Liver (tissue), 9 donors: ENCODE measurements around the gene SIMC1. TPM values are rescaled to one million over a fixed set of nuclear protein-coding genes. Genes with fewer than 3 reads are reported as not detected.

Experiments used
- DNase-seq: peaks from one replicate; pipeline ENCODE4 v3.0.0-alpha.2; 2017; ENCODE audit warnings: low spot score
- H3K27ac ChIP-seq, 2 donors: one replicate each; pipeline ENCODE4 v1.7.0; 2013; ENCODE audit warnings: inconsistent platforms in 2 of 2, low read length in 2 of 2, control low read depth in 1 of 2, low read depth in 1 of 2, mild to moderate bottlenecking in 1 of 2
- H3K27me3 ChIP-seq, 4 donors: one replicate each; pipeline versions ENCODE4 v1.6.1 to v1.7.0; 2013; ENCODE audit warnings: low read length in 3 of 4, inconsistent platforms in 1 of 4, mild to moderate bottlenecking in 1 of 4, moderate library complexity in 1 of 4; ENCODE audit not compliant: control insufficient read depth in 4 of 4, insufficient read depth in 4 of 4
- H3K36me3 ChIP-seq, 4 donors: one replicate each; pipeline versions ENCODE4 v1.6.1 to v1.7.0; 2013; ENCODE audit warnings: low read length in 3 of 4, mild to moderate bottlenecking in 3 of 4, low read depth in 1 of 4, moderate library complexity in 1 of 4; ENCODE audit not compliant: control insufficient read depth in 4 of 4, insufficient read depth in 3 of 4
- H3K4me1 ChIP-seq, 4 donors: one replicate each; pipeline versions ENCODE4 v1.6.1 to v1.7.0; 2013; ENCODE audit warnings: low read length in 3 of 4, mild to moderate bottlenecking in 3 of 4, moderate library complexity in 1 of 4; ENCODE audit not compliant: control insufficient read depth in 4 of 4, insufficient read depth in 4 of 4
- H3K4me3 ChIP-seq, 3 donors: one replicate each; pipeline versions ENCODE4 v1.6.1 to v1.7.0; 2013; ENCODE audit warnings: low read length in 3 of 3, control low read depth in 1 of 3, low read depth in 1 of 3, mild to moderate bottlenecking in 1 of 3
- H3K9ac ChIP-seq, 2 donors: one replicate each; pipeline ENCODE4 v1.7.0; 2013; ENCODE audit warnings: low read length in 2 of 2, mild to moderate bottlenecking in 2 of 2, moderate library complexity in 2 of 2, control low read depth in 1 of 2, low read depth in 1 of 2
- H3K9me3 ChIP-seq, 4 donors: one replicate each; pipeline versions ENCODE4 v1.6.1 to v1.7.0; 2013; ENCODE audit warnings: low read length in 3 of 4; ENCODE audit not compliant: control insufficient read depth in 4 of 4
- CTCF ChIP-seq: fragments of 150-350 bp; IDR thresholded peaks from 2 replicates; pipeline ENCODE4 v1.5.1; 2017; ENCODE audit warnings: improper control_type of control experiment, low read depth, low read length; ENCODE audit not compliant: missing input control
- EGR1 ChIP-seq, 2 donors: IDR thresholded peaks; 2 replicates each; pipeline ENCODE4 v1.6.1; 2016 to 2018; ENCODE audit warnings: antibody characterized with exemption in 2 of 2, low read depth in 2 of 2
- FOXA1 ChIP-seq: IDR thresholded peaks from 2 replicates; pipeline ENCODE4 v1.6.1; 2016; ENCODE audit warnings: antibody characterized with exemption
- FOXA2 ChIP-seq: IDR thresholded peaks from 2 replicates; pipeline ENCODE4 v1.6.1; 2016; ENCODE audit warnings: antibody characterized with exemption
- GABPA ChIP-seq, 2 donors: IDR thresholded peaks in 1 of 2; conservative IDR thresholded peaks in 1 of 2; 2 replicates each; pipeline ENCODE4 v1.6.1; 2016; ENCODE audit warnings: antibody characterized with exemption in 2 of 2, mild to moderate bottlenecking in 1 of 2, moderate library complexity in 1 of 2
- HNF4A ChIP-seq, 2 donors: conservative IDR thresholded peaks; 2 replicates each; pipeline ENCODE4 v1.6.1; 2016; ENCODE audit warnings: antibody characterized with exemption in 2 of 2, mild to moderate bottlenecking in 2 of 2
- HNF4G ChIP-seq: IDR thresholded peaks from 2 replicates; pipeline ENCODE4 v1.6.1; 2016; ENCODE audit warnings: antibody characterized with exemption
- JUND ChIP-seq, 2 donors: IDR thresholded peaks; 2 replicates each; pipeline ENCODE4 v1.6.1; 2016; ENCODE audit warnings: antibody characterized with exemption in 2 of 2
- MAX ChIP-seq: IDR thresholded peaks from 2 replicates; pipeline ENCODE4 v1.6.1; 2016; ENCODE audit warnings: antibody characterized with exemption
- NR2F2 ChIP-seq: IDR thresholded peaks from 2 replicates; pipeline ENCODE4 v1.6.1; 2016; ENCODE audit warnings: antibody characterized with exemption
- RAD21 ChIP-seq, 2 donors: IDR thresholded peaks; 2 replicates each; pipeline ENCODE4 v1.6.1; 2016; ENCODE audit warnings: antibody characterized with exemption in 2 of 2, mild to moderate bottlenecking in 2 of 2
- RXRA ChIP-seq, 2 donors: IDR thresholded peaks; 2 replicates each; pipeline ENCODE4 v1.6.1; 2017 to 2018; ENCODE audit warnings: antibody characterized with exemption in 2 of 2, mild to moderate bottlenecking in 1 of 2
- SP1 ChIP-seq: IDR thresholded peaks from 2 replicates; pipeline ENCODE4 v1.6.1; 2018; ENCODE audit warnings: antibody characterized with exemption, mild to moderate bottlenecking
- TAF1 ChIP-seq: conservative IDR thresholded peaks from 2 replicates; pipeline ENCODE4 v1.6.1; 2016; ENCODE audit warnings: antibody characterized with exemption, mild to moderate bottlenecking
- YY1 ChIP-seq: IDR thresholded peaks from 2 replicates; pipeline ENCODE4 v1.6.1; 2016; ENCODE audit warnings: antibody characterized with exemption, mild to moderate bottlenecking
- WGBS: extraction: QIAGEN DNeasy Blood & Tissue Kit; methylation state at CpG from one replicate; pipeline ENCODE4 v1.1.7; 2013; 5-methylcytosine and 5-hydroxymethylcytosine counted together
- polyA plus RNA-seq, 2 donors: library from polyadenylated mRNA; stranded (reverse) in 1 of 2; unstranded in 1 of 2; fragments of 200-250 nt in 1 of 2; fragments of >200 nt in 1 of 2; fragmentation: Nextera tagmentation in 1 of 2; extraction: Ambion mirVana in 1 of 2; gene quantifications; one replicate each; pipeline versions ENCODE4 v1.2.1 to v1.2.3, GENCODE V29; 2013 to 2015
- total RNA-seq, 2 donors: library from RNA; depleted of rRNA; stranded (reverse); fragments of >200 nt; gene quantifications; one replicate each; pipeline ENCODE4 v1.2.3, GENCODE V29; 2014
- TF ChIP-seq, protein P1 (sequence below): IDR thresholded peaks from 2 replicates; pipeline ENCODE4 v1.6.1; 2016; ENCODE audit warnings: antibody characterized with exemption
- TF ChIP-seq, protein P2 (sequence below): IDR thresholded peaks from 2 replicates; pipeline ENCODE4 v1.6.1; 2016; ENCODE audit warnings: antibody characterized with exemption, mild to moderate bottlenecking
- TF ChIP-seq, protein P3 (sequence below): IDR thresholded peaks from 2 replicates; pipeline ENCODE4 v1.6.1; 2016; ENCODE audit warnings: antibody characterized with exemption
- donor health status: healthy.
- donor health status: healthy.
- donor health status: healthy.
- donor health status: healthy.
- donor health status: healthy.

SIMC1 gene
- total and polyA plus RNA-seq, 4 donors, result 2.5 to 8.9 (median 6.2) TPM

GRCh38 chr5:176365351-176366231 is 127.4 kb downstream of the SIMC1 start, which contains the start of gene ARL10:
Gene ARL10 (plus strand): TSS chr5:176365487. CDS start chr5:176365564, 77 bp downstream.
- no peaks in the 10 kb centered on the region for H3K36me3 ChIP-seq
- no peaks in the 10 kb centered on the region for H3K27me3 ChIP-seq
- H3K4me3 ChIP-seq, result peak within 1 kb of the TSS; percentile 72 to 80 (median 80)
- H3K4me1 ChIP-seq, result peaks cover 5 to 22% (median 11%) of the 10 kb centered on the region in 4 donors
- H3K9ac ChIP-seq, result peak within 1 kb of the TSS; percentile 30 to 45
- H3K9me3 ChIP-seq, result no peaks in the 10 kb centered on the region
- TF ChIP-seq HNF4A (conservative IDR thresholded peaks at IDR 0.05) (no peak), TAF1 (no peak), RAD21 (IDR thresholded peaks at IDR 0.05) (no peak), RXRA (IDR thresholded peaks at IDR 0.05) (no peak), NR2F2 (no peak)
- WGBS, result 5% methylated on average over 108 of the region's 108 CpGs
- H3K27ac ChIP-seq, result no peak within 1 kb of the TSS
- peak; percentile 42 for DNase-seq

DNA sequence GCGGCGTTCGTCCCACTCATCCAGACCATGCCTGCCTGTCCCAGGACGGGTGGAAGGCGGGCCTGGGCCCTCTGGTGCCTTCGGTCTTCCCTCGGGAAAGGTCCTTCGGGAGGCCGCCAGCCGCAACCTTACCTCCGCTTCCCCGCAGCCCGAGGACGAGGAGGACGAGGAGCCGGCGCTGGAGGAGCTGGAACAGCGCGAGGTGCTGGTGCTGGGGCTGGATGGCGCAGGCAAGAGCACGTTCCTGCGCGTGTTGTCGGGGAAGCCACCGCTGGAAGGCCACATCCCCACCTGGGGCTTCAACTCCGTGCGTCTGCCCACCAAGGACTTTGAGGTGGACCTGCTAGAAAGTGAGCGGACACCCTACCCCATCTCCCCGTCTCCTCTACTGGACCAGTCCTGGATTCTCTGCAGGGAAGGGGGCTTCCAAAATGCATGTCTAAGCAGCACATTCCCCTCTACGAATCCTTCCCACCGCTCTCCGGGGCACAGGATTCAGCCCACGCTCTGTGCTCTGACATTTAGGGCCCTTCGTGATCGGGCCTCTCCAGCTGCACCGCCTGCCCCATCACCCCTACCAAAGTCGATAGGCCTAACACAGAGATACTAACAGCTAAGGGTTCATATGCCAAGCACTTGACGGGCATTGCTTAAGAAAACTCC is 128.1 kb downstream of the SIMC1 start:
- Histone ChIP-seq H3K27ac (no peak overlapping the region), H3K9me3 (no peaks in the 10 kb centered on the region), H3K4me1 (peaks cover 5 to 22% (median 11%) of the 10 kb centered on the region in 4 donors), H3K4me3 (peak overlapping the region in 1 of 3 donors; percentile 80), H3K36me3 (no peaks in the 10 kb centered on the region), H3K9ac (no peak overlapping the region), H3K27me3 (no peaks in the 10 kb centered on the region)
- 75% methylated on average over 38 of the region's 38 CpGs for WGBS
- no peak for TF ChIP-seq RXRA (IDR thresholded peaks at IDR 0.05)
- TF ChIP-seq GABPA (IDR thresholded peaks at IDR 0.05 in 1 of 2, conservative IDR thresholded peaks at IDR 0.05 in 1 of 2), result no peak
- TF ChIP-seq, protein P1, sequence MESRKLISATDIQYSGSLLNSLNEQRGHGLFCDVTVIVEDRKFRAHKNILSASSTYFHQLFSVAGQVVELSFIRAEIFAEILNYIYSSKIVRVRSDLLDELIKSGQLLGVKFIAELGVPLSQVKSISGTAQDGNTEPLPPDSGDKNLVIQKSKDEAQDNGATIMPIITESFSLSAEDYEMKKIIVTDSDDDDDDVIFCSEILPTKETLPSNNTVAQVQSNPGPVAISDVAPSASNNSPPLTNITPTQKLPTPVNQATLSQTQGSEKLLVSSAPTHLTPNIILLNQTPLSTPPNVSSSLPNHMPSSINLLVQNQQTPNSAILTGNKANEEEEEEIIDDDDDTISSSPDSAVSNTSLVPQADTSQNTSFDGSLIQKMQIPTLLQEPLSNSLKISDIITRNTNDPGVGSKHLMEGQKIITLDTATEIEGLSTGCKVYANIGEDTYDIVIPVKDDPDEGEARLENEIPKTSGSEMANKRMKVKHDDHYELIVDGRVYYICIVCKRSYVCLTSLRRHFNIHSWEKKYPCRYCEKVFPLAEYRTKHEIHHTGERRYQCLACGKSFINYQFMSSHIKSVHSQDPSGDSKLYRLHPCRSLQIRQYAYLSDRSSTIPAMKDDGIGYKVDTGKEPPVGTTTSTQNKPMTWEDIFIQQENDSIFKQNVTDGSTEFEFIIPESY, result no peak
- no peak for TF ChIP-seq CTCF
- TF ChIP-seq MAX, result no peak
- TF ChIP-seq HNF4G, result no peak
- TF ChIP-seq TAF1, result no peak
- TF ChIP-seq, protein P2, sequence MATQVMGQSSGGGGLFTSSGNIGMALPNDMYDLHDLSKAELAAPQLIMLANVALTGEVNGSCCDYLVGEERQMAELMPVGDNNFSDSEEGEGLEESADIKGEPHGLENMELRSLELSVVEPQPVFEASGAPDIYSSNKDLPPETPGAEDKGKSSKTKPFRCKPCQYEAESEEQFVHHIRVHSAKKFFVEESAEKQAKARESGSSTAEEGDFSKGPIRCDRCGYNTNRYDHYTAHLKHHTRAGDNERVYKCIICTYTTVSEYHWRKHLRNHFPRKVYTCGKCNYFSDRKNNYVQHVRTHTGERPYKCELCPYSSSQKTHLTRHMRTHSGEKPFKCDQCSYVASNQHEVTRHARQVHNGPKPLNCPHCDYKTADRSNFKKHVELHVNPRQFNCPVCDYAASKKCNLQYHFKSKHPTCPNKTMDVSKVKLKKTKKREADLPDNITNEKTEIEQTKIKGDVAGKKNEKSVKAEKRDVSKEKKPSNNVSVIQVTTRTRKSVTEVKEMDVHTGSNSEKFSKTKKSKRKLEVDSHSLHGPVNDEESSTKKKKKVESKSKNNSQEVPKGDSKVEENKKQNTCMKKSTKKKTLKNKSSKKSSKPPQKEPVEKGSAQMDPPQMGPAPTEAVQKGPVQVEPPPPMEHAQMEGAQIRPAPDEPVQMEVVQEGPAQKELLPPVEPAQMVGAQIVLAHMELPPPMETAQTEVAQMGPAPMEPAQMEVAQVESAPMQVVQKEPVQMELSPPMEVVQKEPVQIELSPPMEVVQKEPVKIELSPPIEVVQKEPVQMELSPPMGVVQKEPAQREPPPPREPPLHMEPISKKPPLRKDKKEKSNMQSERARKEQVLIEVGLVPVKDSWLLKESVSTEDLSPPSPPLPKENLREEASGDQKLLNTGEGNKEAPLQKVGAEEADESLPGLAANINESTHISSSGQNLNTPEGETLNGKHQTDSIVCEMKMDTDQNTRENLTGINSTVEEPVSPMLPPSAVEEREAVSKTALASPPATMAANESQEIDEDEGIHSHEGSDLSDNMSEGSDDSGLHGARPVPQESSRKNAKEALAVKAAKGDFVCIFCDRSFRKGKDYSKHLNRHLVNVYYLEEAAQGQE, result no peak
- TF ChIP-seq, protein P3, sequence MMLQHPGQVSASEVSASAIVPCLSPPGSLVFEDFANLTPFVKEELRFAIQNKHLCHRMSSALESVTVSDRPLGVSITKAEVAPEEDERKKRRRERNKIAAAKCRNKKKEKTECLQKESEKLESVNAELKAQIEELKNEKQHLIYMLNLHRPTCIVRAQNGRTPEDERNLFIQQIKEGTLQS, result no peak
- no peak for TF ChIP-seq FOXA1
- no peak for TF ChIP-seq FOXA2
- no peak for TF ChIP-seq JUND (IDR thresholded peaks at IDR 0.05)
- TF ChIP-seq YY1, result no peak
- TF ChIP-seq EGR1 (IDR thresholded peaks at IDR 0.05; ENCODE audit: low read depth in 2 of 2), result no peak
- no peak for TF ChIP-seq NR2F2
- TF ChIP-seq SP1, result no peak
- TF ChIP-seq HNF4A (conservative IDR thresholded peaks at IDR 0.05), result no peak
- no peak for TF ChIP-seq RAD21 (IDR thresholded peaks at IDR 0.05)
- no peak for DNase-seq
